Urinary bladder (tissue), 4 donors: ENCODE results near the gene PLEKHA7. TPM values are rescaled to one million over a fixed set of nuclear protein-coding genes. Genes with fewer than 3 reads are reported as not detected.

Source experiments
- DNase-seq: peaks from one replicate; pipeline ENCODE4 v3.0.0-alpha.2; 2015; ENCODE audit errors: extremely low spot score
- H3K27ac ChIP-seq: one replicate; pipeline ENCODE4 v1.5.1; 2013; ENCODE audit warnings: low read depth, mild to moderate bottlenecking, moderate library complexity
- H3K36me3 ChIP-seq: one replicate; pipeline ENCODE4 v1.6.1; 2013; ENCODE audit warnings: mild to moderate bottlenecking, moderate library complexity; ENCODE audit not compliant: insufficient read depth
- H3K4me1 ChIP-seq: one replicate; pipeline ENCODE4 v1.6.1; 2013; ENCODE audit warnings: mild to moderate bottlenecking, moderate library complexity; ENCODE audit not compliant: insufficient read depth
- H3K4me3 ChIP-seq: one replicate; pipeline ENCODE4 v1.5.1; 2013; ENCODE audit warnings: low read depth, low read length
- WGBS: extraction: QIAGEN DNeasy Blood & Tissue Kit; methylation state at CpG from one replicate; pipeline ENCODE4 v1.1.7; 2013; 5-methylcytosine and 5-hydroxymethylcytosine counted together
- polyA plus RNA-seq: library from polyadenylated mRNA; stranded (reverse); fragments of 200-250 nt; gene quantifications from one replicate; pipeline ENCODE4 v1.2.3, GENCODE V29; 2013
- total RNA-seq: library from RNA; depleted of rRNA; stranded (reverse); fragments of >200 nt; gene quantifications from one replicate; pipeline ENCODE4 v1.2.3, GENCODE V29; 2014
- donor health status: healthy with polysubstance abuse.
- donor health status: healthy.

PLEKHA7 gene
- total and polyA plus RNA-seq, 2 donors, result 8.1 to 8.3 TPM

DNA sequence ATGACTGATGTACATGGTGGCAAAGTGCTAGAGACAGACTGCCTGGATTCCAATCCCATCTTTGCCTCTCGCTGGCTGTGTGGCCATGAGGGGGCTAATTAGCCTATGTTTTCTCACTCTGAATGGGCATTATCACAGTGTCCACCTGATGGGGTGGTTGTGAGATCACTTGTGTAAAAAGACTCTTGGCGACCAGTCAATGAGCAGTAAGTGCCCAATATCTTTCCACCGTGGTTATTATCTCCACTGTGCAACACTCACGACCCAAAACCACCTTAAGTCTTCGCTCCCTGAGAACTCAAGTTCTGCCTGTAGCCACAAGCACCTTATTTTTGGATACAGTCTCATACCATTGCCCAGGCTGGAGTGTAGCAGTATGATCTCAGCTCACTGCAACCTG, 52.1 kb downstream of the PLEKHA7 start:
- H3K4me1 ChIP-seq, result no peaks in the 10 kb centered on the region
- no peak overlapping the region for H3K27ac ChIP-seq
- WGBS, result 75% methylated on average over 5 of the region's 5 CpGs

GRCh38 chr11:16960250-16960649, 54.0 kb downstream of the PLEKHA7 start:
- no peak for DNase-seq
- H3K4me3 ChIP-seq, result no peak overlapping the region
- WGBS, result 68% methylated on average over 5 of the region's 5 CpGs
- no peaks in the 10 kb centered on the region for H3K36me3 ChIP-seq
- no peaks in the 10 kb centered on the region for H3K4me1 ChIP-seq
- H3K27ac ChIP-seq, result no peak overlapping the region

More for the DNA sequence above, 52.1 kb downstream of the PLEKHA7 start:
- Histone ChIP-seq H3K36me3 (no peaks in the 10 kb centered on the region), H3K4me3 (no peak overlapping the region)
- no peak for DNase-seq

- 84% methylated on average over 4 of the region's 4 CpGs for WGBS
- Histone ChIP-seq H3K27ac (no peak overlapping the region), H3K36me3 (no peaks in the 10 kb centered on the region), H3K4me3 (no peak overlapping the region), H3K4me1 (no peaks in the 10 kb centered on the region)
- DNase-seq, result no peak
Observed at GRCh38 chr11:16959602-16960001, 54.6 kb downstream of the PLEKHA7 start.

GRCh38 chr11:16958833-16959232, 55.4 kb downstream of the PLEKHA7 start:
- H3K36me3 ChIP-seq, result no peaks in the 10 kb centered on the region
- H3K27ac ChIP-seq, result no peak overlapping the region
- WGBS, result 68% methylated on average over 5 of the region's 5 CpGs
- H3K4me3 ChIP-seq, result no peak overlapping the region
- H3K4me1 ChIP-seq, result no peaks in the 10 kb centered on the region
- no peak for DNase-seq

- Histone ChIP-seq H3K4me3 (no peak overlapping the region), H3K4me1 (no peaks in the 10 kb centered on the region), H3K36me3 (no peaks in the 10 kb centered on the region), H3K27ac (no peak overlapping the region)
- no peak for DNase-seq
- 80% methylated on average over 5 of the region's 5 CpGs for WGBS
Observed at GRCh38 chr11:16956538-16957153, 57.6 kb downstream of the PLEKHA7 start.

GRCh38 chr11:16953663-16954062, 60.6 kb downstream of the PLEKHA7 start:
- DNase-seq, result no peak
- no peak overlapping the region for H3K4me3 ChIP-seq
- no peaks in the 10 kb centered on the region for H3K4me1 ChIP-seq
- no peak overlapping the region for H3K27ac ChIP-seq
- H3K36me3 ChIP-seq, result peaks cover 3% of the 10 kb centered on the region

- Histone ChIP-seq H3K36me3 (peaks cover 3% of the 10 kb centered on the region), H3K4me3 (no peak overlapping the region), H3K27ac (no peak overlapping the region), H3K4me1 (no peaks in the 10 kb centered on the region)
- 78% methylated on average over 6 of the region's 6 CpGs for WGBS
- DNase-seq, result no peak
Observed at GRCh38 chr11:16946477-16947282, 67.5 kb downstream of the PLEKHA7 start.

- Histone ChIP-seq H3K4me3 (no peak overlapping the region), H3K4me1 (no peaks in the 10 kb centered on the region), H3K27ac (no peak overlapping the region), H3K36me3 (no peaks in the 10 kb centered on the region)
- WGBS, result 55% methylated on average over 9 of the region's 9 CpGs
- DNase-seq, result no peak
Observed at GRCh38 chr11:16945671-16946469, 68.3 kb downstream of the PLEKHA7 start.

- WGBS, result 83% methylated on average over 3 of the region's 3 CpGs
- Histone ChIP-seq H3K4me3 (no peak overlapping the region), H3K4me1 (no peaks in the 10 kb centered on the region), H3K36me3 (no peaks in the 10 kb centered on the region), H3K27ac (no peak overlapping the region)
- no peak for DNase-seq
Observed at GRCh38 chr11:16942911-16943310, 71.3 kb downstream of the PLEKHA7 start.

- H3K36me3 ChIP-seq, result no peaks in the 10 kb centered on the region
- H3K27ac ChIP-seq, result no peak overlapping the region
- H3K4me3 ChIP-seq, result no peak overlapping the region
- no peak for DNase-seq
- no peaks in the 10 kb centered on the region for H3K4me1 ChIP-seq
- 36% methylated on average over 4 of the region's 4 CpGs for whole genome bisulfite sequencing
Observed at GRCh38 chr11:16942342-16942741, 71.9 kb downstream of the PLEKHA7 start.

DNA sequence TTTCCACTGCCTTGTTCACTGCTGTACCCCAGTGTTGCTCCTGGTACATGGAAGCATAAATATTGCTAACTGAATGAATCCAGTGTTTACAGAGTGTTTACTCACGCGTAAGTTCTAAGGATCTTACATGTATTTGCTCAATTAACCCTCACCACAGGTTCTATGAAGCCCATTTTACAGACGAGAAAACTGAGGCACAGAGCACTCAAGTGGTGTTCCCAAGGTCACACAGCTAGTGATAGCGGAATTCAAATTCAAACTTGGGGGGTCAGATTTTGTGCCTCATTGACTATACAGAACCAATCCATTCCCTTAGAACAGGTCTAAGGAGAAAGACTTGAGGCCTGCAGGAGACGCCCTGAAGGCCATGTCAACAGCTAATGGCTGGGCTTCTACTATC, 72.3 kb downstream of the PLEKHA7 start:
- Histone ChIP-seq H3K36me3 (no peaks in the 10 kb centered on the region), H3K4me1 (no peaks in the 10 kb centered on the region), H3K27ac (no peak overlapping the region), H3K4me3 (no peak overlapping the region)
- no peak for DNase-seq
- 75% methylated on average over 5 of the region's 5 CpGs for WGBS

DNA sequence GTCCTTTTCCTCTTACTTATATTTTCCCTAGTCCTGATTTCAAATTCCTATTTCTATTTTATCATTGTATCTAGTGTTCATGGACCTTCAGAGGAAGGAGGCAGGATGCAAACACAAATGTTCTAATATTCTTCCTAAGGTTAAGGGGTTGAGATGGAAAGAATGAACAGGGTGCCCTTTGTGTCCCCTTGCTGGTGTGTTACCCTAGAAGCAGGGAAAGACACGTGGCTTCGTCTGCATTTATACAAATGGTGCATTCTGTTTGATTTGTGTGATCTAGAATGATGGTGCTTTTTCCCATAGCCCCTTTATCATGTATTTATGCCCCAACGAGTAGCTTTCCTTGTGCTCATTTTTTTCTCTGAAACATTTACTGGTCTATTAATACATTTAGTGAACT, 76.2 kb downstream of the PLEKHA7 start:
- no peak overlapping the region for H3K27ac ChIP-seq
- H3K4me3 ChIP-seq, result no peak overlapping the region
- WGBS, result 77% methylated on average over 3 of the region's 3 CpGs
- H3K4me1 ChIP-seq, result no peaks in the 10 kb centered on the region
- DNase-seq, result no peak
- H3K36me3 ChIP-seq, result no peaks in the 10 kb centered on the region

- Histone ChIP-seq H3K4me1 (no peaks in the 10 kb centered on the region), H3K36me3 (no peaks in the 10 kb centered on the region), H3K27ac (no peak overlapping the region), H3K4me3 (no peak overlapping the region)
- 39% methylated on average over 1 of the region's 1 CpG for WGBS
- no peak for DNase-seq
Observed at GRCh38 chr11:16936643-16937042, 77.6 kb downstream of the PLEKHA7 start.
